Loucy (cell line): ENCODE data around the gene MS4A15.

Source experiments
- H2AFZ ChIP-seq: fragments of 200-600 bp; sonication (generic); 2 replicates; pipeline ENCODE4 v1.6.0; 2016; ENCODE audit warnings: antibody characterized with exemption, mild to moderate bottlenecking, low read length, moderate library complexity
- H3F3A ChIP-seq: fragments of 200-600 bp; 2 replicates; pipeline ENCODE4 v1.6.0; 2016; ENCODE audit warnings: antibody characterized with exemption, low read depth, mild to moderate bottlenecking
- H3K27me3 ChIP-seq: fragments of 200-600 bp; sonication (generic); 2 replicates; pipeline ENCODE4 v1.6.1; 2014; ENCODE audit warnings: low read length, mild to moderate bottlenecking; ENCODE audit not compliant: insufficient read depth, poor library complexity, severe bottlenecking
- H3K36me3 ChIP-seq: fragments of 200-600 bp; sonication (generic); 2 replicates; pipeline ENCODE4 v1.6.1; 2016; ENCODE audit warnings: low read length; ENCODE audit not compliant: insufficient read depth
- H3K4me1 ChIP-seq: fragments of 200-600 bp; sonication (generic); 2 replicates; pipeline ENCODE4 v1.5.1; 2014; ENCODE audit warnings: low read length, mild to moderate bottlenecking; ENCODE audit not compliant: insufficient read depth, poor library complexity, severe bottlenecking
- H3K4me2 ChIP-seq: fragments of 200-600 bp; sonication (generic); 2 replicates; pipeline ENCODE4 v1.6.0; 2014; ENCODE audit warnings: antibody characterized with exemption, low read length, low read depth, mild to moderate bottlenecking; ENCODE audit not compliant: poor library complexity, severe bottlenecking
- H3K4me3 ChIP-seq: fragments of 200-600 bp; sonication (generic); 2 replicates; pipeline ENCODE4 v1.5.1; 2014; ENCODE audit warnings: low read length, mild to moderate bottlenecking, mixed read lengths; ENCODE audit not compliant: poor library complexity, severe bottlenecking
- H3K79me2 ChIP-seq: fragments of 200-600 bp; sonication (generic); 2 replicates; pipeline ENCODE4 v1.6.1; 2014; ENCODE audit warnings: low read length; ENCODE audit not compliant: insufficient read depth
- H3K9ac ChIP-seq: fragments of 200-600 bp; sonication (generic); 2 replicates; pipeline ENCODE4 v1.6.0; 2014; ENCODE audit warnings: mild to moderate bottlenecking, low read depth, low read length, moderate library complexity; ENCODE audit not compliant: poor library complexity, severe bottlenecking
- H3K9me2 ChIP-seq: fragments of 200-600 bp; sonication (generic); replicated peaks from 2 replicates; pipeline ENCODE4 v1.6.1; 2016; ENCODE audit warnings: low read depth, low read length, mixed read lengths
- H3K9me3 ChIP-seq: fragments of 200-600 bp; sonication (generic); 2 replicates; pipeline ENCODE4 v1.6.1; 2014; ENCODE audit warnings: mild to moderate bottlenecking, antibody characterized with exemption, low read length, low read depth; ENCODE audit not compliant: insufficient read depth
- H4K20me1 ChIP-seq: fragments of 200-600 bp; sonication (generic); 2 replicates; pipeline ENCODE4 v1.6.0; 2014; ENCODE audit warnings: antibody characterized with exemption, low read length, mild to moderate bottlenecking; ENCODE audit not compliant: insufficient read depth, poor library complexity, severe bottlenecking
- EZH2phosphoT487 ChIP-seq: fragments of 200-600 bp; IDR thresholded peaks from 2 replicates; pipeline ENCODE4 v1.6.1; 2018; ENCODE audit warnings: antibody characterized with exemption, mild to moderate bottlenecking, moderate library complexity, borderline replicate concordance
- TF ChIP-seq, protein P1 (sequence below): fragments of 200-600 bp; sonication (generic); conservative IDR thresholded peaks from 2 replicates; pipeline ENCODE4 v1.5.1; 2014; ENCODE audit warnings: mild to moderate bottlenecking, antibody characterized with exemption, low read length

Gene MS4A15

DNA sequence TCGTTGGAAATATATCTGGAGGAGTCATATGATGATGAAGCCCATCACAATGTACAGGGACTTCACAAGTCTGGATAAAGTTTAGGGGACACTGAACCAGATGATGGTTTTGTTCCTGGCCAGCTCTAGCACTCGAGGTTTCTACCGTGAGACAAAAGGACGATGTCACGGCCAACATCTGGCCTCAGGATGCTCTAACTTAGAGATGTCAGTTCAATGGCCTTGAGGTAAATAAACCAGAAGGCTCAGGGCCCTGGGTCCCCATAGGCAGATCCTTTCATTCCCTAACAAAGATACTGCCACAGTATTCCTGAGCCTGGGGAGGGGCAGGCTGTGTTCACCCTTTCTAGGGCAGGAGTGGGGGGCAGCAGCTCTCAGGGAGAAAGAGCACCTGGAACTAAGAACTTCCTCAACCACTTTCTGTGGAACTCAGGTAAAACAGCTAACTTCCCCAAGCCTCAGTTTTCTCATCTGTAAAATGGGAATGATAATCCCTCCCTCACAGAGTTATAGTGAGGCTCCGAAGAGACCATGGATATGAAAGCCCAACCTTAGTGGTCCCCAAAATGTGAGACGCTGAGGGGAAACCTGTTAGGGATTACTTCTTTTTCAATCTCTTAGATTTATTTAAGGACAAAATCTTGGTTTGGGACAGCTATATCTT is 46.7 kb downstream of the MS4A15 start:
- Histone ChIP-seq H3K4me2 (no peak overlapping the region), H3K36me3 (no peaks in the 10 kb centered on the region), H4K20me1 (no peaks in the 10 kb centered on the region), H3K4me3 (no peak overlapping the region), H3K27me3 (no peaks in the 10 kb centered on the region), H3K4me1 (no peaks in the 10 kb centered on the region), H3F3A (no peaks in the 10 kb centered on the region; the same call in 1 of the 2 replicates), H3K9me3 (no peaks in the 10 kb centered on the region), H3K9me2 (no peaks in the 10 kb centered on the region), H2AFZ (no peak overlapping the region), H3K9ac (no peak overlapping the region), H3K79me2 (no peaks in the 10 kb centered on the region)
- TF ChIP-seq, protein P1, sequence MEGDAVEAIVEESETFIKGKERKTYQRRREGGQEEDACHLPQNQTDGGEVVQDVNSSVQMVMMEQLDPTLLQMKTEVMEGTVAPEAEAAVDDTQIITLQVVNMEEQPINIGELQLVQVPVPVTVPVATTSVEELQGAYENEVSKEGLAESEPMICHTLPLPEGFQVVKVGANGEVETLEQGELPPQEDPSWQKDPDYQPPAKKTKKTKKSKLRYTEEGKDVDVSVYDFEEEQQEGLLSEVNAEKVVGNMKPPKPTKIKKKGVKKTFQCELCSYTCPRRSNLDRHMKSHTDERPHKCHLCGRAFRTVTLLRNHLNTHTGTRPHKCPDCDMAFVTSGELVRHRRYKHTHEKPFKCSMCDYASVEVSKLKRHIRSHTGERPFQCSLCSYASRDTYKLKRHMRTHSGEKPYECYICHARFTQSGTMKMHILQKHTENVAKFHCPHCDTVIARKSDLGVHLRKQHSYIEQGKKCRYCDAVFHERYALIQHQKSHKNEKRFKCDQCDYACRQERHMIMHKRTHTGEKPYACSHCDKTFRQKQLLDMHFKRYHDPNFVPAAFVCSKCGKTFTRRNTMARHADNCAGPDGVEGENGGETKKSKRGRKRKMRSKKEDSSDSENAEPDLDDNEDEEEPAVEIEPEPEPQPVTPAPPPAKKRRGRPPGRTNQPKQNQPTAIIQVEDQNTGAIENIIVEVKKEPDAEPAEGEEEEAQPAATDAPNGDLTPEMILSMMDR = no peak
- no peak for TF ChIP-seq EZH2phosphoT487

DNA sequence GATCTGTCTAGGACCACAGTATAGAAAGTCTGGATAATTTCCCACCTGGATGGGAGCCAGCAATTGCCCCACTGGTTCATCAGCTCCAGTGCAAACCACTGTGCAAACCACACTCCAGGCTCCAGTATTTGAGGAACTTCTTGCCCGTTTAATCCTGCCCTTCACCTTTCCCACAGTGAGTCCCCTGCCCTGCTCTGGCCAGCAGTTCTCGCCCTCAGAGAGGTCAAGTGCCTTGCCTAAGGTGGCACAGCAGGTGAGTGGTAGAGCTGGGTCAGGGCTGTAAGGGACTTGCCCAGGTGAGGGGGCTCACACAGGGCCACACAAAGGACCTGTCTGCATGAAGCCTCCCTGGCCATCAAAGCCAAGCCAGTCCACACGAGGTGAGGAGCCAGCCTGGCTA is 52.6 kb downstream of the MS4A15 start:
- H3K4me1 ChIP-seq = no peaks in the 10 kb centered on the region
- TF ChIP-seq, protein P1 = no peak
- TF ChIP-seq EZH2phosphoT487 = no peak
- H3K4me2 ChIP-seq = no peak overlapping the region
- no peaks in the 10 kb centered on the region for H3K9me2 ChIP-seq
- H3K4me3 ChIP-seq = no peak overlapping the region
- H3K9me3 ChIP-seq = no peaks in the 10 kb centered on the region
- H3F3A ChIP-seq = no peaks in the 10 kb centered on the region
- no peak overlapping the region for H2AFZ ChIP-seq
- H3K79me2 ChIP-seq = no peaks in the 10 kb centered on the region
- no peaks in the 10 kb centered on the region for H3K27me3 ChIP-seq
- no peaks in the 10 kb centered on the region for H4K20me1 ChIP-seq
- H3K36me3 ChIP-seq = no peaks in the 10 kb centered on the region
- H3K9ac ChIP-seq = no peak overlapping the region

GRCh38 chr11:60809691-60810090 is 53.0 kb downstream of the MS4A15 start:
- Histone ChIP-seq H3K27me3 (no peaks in the 10 kb centered on the region), H3K9me2 (no peaks in the 10 kb centered on the region), H3F3A (no peaks in the 10 kb centered on the region), H3K4me1 (no peaks in the 10 kb centered on the region), H3K9ac (no peak overlapping the region), H3K4me2 (no peak overlapping the region), H3K9me3 (no peaks in the 10 kb centered on the region), H3K79me2 (no peaks in the 10 kb centered on the region), H3K4me3 (no peak overlapping the region), H2AFZ (no peak overlapping the region), H4K20me1 (no peaks in the 10 kb centered on the region), H3K36me3 (no peaks in the 10 kb centered on the region)
- TF ChIP-seq EZH2phosphoT487 = no peak
- TF ChIP-seq, protein P1 = no peak
